RWPE2 (cell line): ENCODE measurements around the gene SLC12A3.
A peak's percentile ranks its signal among the peaks of the same experiment; 100 is the strongest.

Experiments
- ATAC-seq: fragments of 200-7000 bp; cut with Tn5 transposase; 3 replicates; pipeline ENCODE4 v1.9.1; 2021; ENCODE audit warnings: low read depth
- DNase-seq: peaks from one replicate; pipeline ENCODE4 v3.0.0-alpha.2; 2020; ENCODE audit warnings: low spot score
- H3K27ac ChIP-seq: fragments of 450-650 bp; 2 replicates; pipeline ENCODE4 v1.5.1; 2017; ENCODE audit warnings: mild to moderate bottlenecking; ENCODE audit not compliant: poor library complexity, severe bottlenecking
- H3K27me3 ChIP-seq: fragments of 250-450 bp; sonication (Bioruptor Pico); 2 replicates; pipeline ENCODE4 v1.5.1; 2021; ENCODE audit warnings: mild to moderate bottlenecking, moderate library complexity; ENCODE audit not compliant: insufficient read depth, poor library complexity, severe bottlenecking
- H3K36me3 ChIP-seq: fragments of 250-450 bp; sonication (Bioruptor Pico); 2 replicates; pipeline ENCODE4 v1.5.1; 2020; ENCODE audit warnings: low read depth, mild to moderate bottlenecking, moderate library complexity
- H3K4me1 ChIP-seq: fragments of 250-450 bp; sonication (Bioruptor Pico); 2 replicates; pipeline ENCODE4 v1.5.1; 2021; ENCODE audit warnings: mild to moderate bottlenecking, moderate library complexity; ENCODE audit not compliant: insufficient read depth, poor library complexity, severe bottlenecking
- H3K4me3 ChIP-seq: fragments of 250-450 bp; sonication (Bioruptor Pico); 2 replicates; pipeline ENCODE4 v1.5.1; 2021; ENCODE audit warnings: mild to moderate bottlenecking, moderate library complexity; ENCODE audit not compliant: severe bottlenecking
- H3K9me3 ChIP-seq: fragments of 250-450 bp; sonication (Bioruptor Pico); 2 replicates; pipeline ENCODE4 v1.5.1; 2021; ENCODE audit warnings: mild to moderate bottlenecking, moderate library complexity; ENCODE audit not compliant: severe bottlenecking
- TF ChIP-seq, protein P1 (sequence below): fragments of 450-650 bp; IDR thresholded peaks from one replicate; pipeline ENCODE4 v1.5.1; 2017; ENCODE audit warnings: mild to moderate bottlenecking, moderate library complexity; ENCODE audit not compliant: poor library complexity, severe bottlenecking

SLC12A3 gene

DNA sequence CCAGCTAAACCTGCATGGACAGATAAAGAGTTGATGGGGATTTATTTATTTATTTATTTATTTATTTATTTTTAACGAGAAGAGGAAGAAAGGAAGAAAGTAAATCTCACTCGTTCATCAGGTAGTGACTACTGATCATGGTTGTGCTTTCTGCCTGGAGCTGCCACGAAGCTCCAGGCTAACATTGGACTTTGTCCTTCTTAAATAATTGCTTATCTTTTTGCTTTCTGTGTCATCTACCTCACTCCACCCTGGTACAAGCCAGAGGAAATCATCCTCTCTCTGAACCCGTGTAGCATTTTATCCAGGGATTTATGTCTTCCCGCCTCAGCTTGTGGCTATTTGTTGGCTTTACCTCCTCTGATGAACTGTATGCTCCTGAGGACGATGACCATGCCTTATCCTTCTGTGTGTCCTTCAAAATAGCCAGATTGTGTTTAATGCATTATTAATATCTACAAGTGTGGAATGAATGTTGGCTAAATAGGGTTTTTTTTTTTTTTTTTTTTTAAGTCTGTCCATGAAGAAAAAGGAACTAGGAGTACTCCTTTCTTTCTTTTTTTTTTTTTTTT lies 8.0 kb upstream of the SLC12A3 start:
- Histone ChIP-seq H3K4me3 (no peak overlapping the region), H3K4me1 (no peaks in the 10 kb centered on the region), H3K27ac (no peak overlapping the region), H3K36me3 (no peaks in the 10 kb centered on the region), H3K9me3 (no peaks in the 10 kb centered on the region), H3K27me3 (no peaks in the 10 kb centered on the region)
- TF ChIP-seq, protein P1, sequence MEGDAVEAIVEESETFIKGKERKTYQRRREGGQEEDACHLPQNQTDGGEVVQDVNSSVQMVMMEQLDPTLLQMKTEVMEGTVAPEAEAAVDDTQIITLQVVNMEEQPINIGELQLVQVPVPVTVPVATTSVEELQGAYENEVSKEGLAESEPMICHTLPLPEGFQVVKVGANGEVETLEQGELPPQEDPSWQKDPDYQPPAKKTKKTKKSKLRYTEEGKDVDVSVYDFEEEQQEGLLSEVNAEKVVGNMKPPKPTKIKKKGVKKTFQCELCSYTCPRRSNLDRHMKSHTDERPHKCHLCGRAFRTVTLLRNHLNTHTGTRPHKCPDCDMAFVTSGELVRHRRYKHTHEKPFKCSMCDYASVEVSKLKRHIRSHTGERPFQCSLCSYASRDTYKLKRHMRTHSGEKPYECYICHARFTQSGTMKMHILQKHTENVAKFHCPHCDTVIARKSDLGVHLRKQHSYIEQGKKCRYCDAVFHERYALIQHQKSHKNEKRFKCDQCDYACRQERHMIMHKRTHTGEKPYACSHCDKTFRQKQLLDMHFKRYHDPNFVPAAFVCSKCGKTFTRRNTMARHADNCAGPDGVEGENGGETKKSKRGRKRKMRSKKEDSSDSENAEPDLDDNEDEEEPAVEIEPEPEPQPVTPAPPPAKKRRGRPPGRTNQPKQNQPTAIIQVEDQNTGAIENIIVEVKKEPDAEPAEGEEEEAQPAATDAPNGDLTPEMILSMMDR, result no peak
- ATAC-seq, result no peak
- no peak for DNase-seq

DNA sequence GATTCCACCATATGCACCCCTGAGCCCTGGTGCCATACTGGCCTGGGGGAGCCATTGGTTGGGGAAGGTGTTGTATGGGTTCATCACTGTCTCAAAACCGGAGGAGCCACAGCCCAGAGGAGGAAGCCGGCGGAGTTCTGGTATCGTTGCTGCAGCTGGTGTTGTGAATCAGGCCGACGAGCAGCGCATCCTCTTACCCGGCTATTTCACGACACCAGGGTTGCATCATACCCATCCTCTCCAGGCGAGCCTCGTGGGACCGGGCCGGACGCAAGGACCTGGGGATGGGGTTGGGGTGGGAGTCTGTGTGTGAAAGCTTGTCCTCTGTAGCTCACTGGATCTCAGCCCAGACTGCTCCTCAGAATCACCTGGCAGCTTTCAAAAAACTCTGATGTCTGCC lies 6.6 kb upstream of the SLC12A3 start:
- ATAC-seq (no peak), DNase-seq (no peak)
- Histone ChIP-seq H3K4me1 (no peaks in the 10 kb centered on the region), H3K27ac (no peak overlapping the region), H3K9me3 (no peaks in the 10 kb centered on the region), H3K27me3 (no peaks in the 10 kb centered on the region), H3K36me3 (no peaks in the 10 kb centered on the region), H3K4me3 (no peak overlapping the region)
- TF ChIP-seq, protein P1, result no peak

DNA sequence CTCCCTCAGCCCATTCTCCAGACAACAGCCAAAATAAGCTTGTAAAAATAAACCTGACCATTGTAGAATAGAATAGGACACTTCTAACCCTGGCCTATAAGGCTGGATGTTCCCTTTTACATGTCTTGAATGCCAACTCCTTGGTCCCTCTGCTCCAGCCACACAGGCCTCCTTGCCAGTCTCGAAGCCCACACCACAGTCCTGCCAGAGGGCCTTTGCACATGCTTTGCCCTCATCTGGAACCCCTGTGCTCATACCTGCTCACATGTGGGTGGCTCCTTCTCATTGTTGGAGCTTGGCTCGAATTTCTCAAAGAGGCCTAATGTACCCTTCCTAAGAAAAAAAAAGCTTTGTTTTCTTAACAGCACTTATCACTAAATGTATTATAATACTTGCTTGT lies 5.4 kb upstream of the SLC12A3 start:
- Histone ChIP-seq H3K36me3 (no peaks in the 10 kb centered on the region), H3K27ac (no peak overlapping the region), H3K27me3 (no peaks in the 10 kb centered on the region), H3K9me3 (no peaks in the 10 kb centered on the region), H3K4me1 (no peaks in the 10 kb centered on the region), H3K4me3 (no peak overlapping the region)
- ATAC-seq, result no peak
- no peak for DNase-seq
- TF ChIP-seq, protein P1, result no peak

DNA sequence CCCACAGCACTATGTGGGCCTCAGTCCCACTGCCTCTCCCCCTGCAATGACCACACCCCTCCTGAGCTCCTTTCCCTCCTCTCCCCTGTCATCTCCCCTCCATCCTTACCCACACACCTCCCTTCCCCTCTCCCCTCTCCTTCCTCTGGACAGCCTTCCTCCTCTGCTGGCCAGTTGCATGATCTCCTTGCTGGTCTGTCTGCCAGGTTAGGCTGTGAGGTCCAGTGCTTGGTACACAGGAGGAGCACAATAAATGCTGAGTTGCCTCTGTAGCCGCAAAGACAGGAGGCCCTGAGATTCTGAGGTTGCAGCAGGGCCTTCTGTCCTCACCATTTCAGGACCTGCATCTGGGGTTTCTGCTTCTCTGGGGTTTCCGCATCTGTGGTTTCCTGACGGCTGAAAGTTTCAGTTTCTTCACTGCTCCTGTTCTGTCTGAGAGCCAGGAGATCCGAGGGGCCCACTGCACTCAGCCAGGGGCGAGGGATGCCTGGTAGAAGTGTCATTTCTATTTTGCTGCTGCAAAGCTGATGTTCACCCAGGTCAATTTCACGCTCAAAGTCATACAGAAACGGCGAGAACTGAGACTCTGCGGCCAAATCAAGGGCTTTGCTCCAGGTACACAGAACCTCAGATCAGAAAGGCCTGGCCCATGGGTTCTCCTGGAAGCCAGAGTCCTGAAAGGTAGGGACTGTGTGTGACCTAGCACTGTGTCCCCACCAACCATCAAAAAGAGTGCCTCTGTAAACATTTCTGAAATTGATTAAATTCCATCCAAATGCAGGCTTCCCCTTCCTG lies 4.6 kb upstream of the SLC12A3 start:
- H3K4me3 ChIP-seq, result no peak overlapping the region
- H3K4me1 ChIP-seq, result no peaks in the 10 kb centered on the region
- no peaks in the 10 kb centered on the region for H3K9me3 ChIP-seq
- no peaks in the 10 kb centered on the region for H3K27me3 ChIP-seq
- ATAC-seq (no peak), DNase-seq (no peak)
- TF ChIP-seq, protein P1, result no peak
- no peak overlapping the region for H3K27ac ChIP-seq
- no peaks in the 10 kb centered on the region for H3K36me3 ChIP-seq

- peak; percentile 44 for ATAC-seq
- no peaks in the 10 kb centered on the region for H3K36me3 ChIP-seq
- H3K4me1 ChIP-seq, result no peaks in the 10 kb centered on the region
- H3K9me3 ChIP-seq, result no peaks in the 10 kb centered on the region
- no peak overlapping the region for H3K27ac ChIP-seq
- no peak for DNase-seq
- TF ChIP-seq, protein P1, result no peak
- no peaks in the 10 kb centered on the region for H3K27me3 ChIP-seq
- no peak overlapping the region for H3K4me3 ChIP-seq
Observed at GRCh38 chr16:56861092-56861610, 3.9 kb upstream of the SLC12A3 start.
